ENCODE data around the gene WDR47.
"Not testable (repeated sequence)": the region's sequence is repeated elsewhere in the genome, so short reads cannot be mapped to it uniquely, and the experiment has no call there.

The WDR47 gene

GRCh38 chr1:108961752-108962486 lies 80.0 kb downstream of the WDR47 start:
- DNase-seq: peak in 1 of 3 experiments; percentile 55

- DNase-seq: no peak
Observed at GRCh38 chr1:108961198-108961597, 80.7 kb downstream of the WDR47 start.

- DNase-seq: no peak
Observed at GRCh38 chr1:108960719-108961118, 81.2 kb downstream of the WDR47 start.

- DNase-seq: no peak
Observed at GRCh38 chr1:108957888-108958287, 84.0 kb downstream of the WDR47 start.

- no peak for DNase-seq
Observed at GRCh38 chr1:108955881-108956280, 86.0 kb downstream of the WDR47 start.

- no peak for DNase-seq
Observed at GRCh38 chr1:108955111-108955510, 86.8 kb downstream of the WDR47 start.

- no peak for DNase-seq
Observed at GRCh38 chr1:108953452-108953851, 88.5 kb downstream of the WDR47 start.

- no peak for DNase-seq
Observed at GRCh38 chr1:108951242-108951641, 90.7 kb downstream of the WDR47 start.

- no peak for DNase-seq
Observed at GRCh38 chr1:108949044-108949443, 92.9 kb downstream of the WDR47 start.

GRCh38 chr1:108947871-108948525 lies 93.9 kb downstream of the WDR47 start:
- DNase-seq: no peak

GRCh38 chr1:108936170-108936569 lies 105.7 kb downstream of the WDR47 start:
- DNase-seq: no peak

GRCh38 chr1:108933944-108934343 lies 108.0 kb downstream of the WDR47 start:
- DNase-seq: no peak

- DNase-seq: not testable (repeated sequence)
Observed at GRCh38 chr1:108927565-108927964, 114.3 kb downstream of the WDR47 start.

GRCh38 chr1:108925920-108926319 lies 116.0 kb downstream of the WDR47 start:
- no peak for DNase-seq
